GM03348 (cell line): Measurements from ENCODE around the gene POLA1.
A peak's percentile ranks its signal among the peaks of the same experiment; 100 is the strongest.

Experiments
- DNase-seq: peaks from one replicate; pipeline ENCODE4 v3.0.0; 2012; ENCODE audit warnings: low spot score

POLA1 gene

GRCh38 chrX:24684048-24684447 lies 9.7 kb upstream of the POLA1 start:
- no peak for DNase-seq

- no peak for DNase-seq
Observed at GRCh38 chrX:24692305-24692704, 1.4 kb upstream of the POLA1 start.

GRCh38 chrX:24694825-24695224 lies 1.1 kb downstream of the POLA1 start:
- DNase-seq: no peak

GRCh38 chrX:24696294-24696693 lies 2.6 kb downstream of the POLA1 start:
- DNase-seq: no peak

GRCh38 chrX:24702362-24703184 lies 8.9 kb downstream of the POLA1 start:
- DNase-seq: no peak

GRCh38 chrX:24703185-24703494 lies 9.4 kb downstream of the POLA1 start:
- no peak for DNase-seq

- DNase-seq: no peak
Observed at GRCh38 chrX:24718771-24719170, 25.1 kb downstream of the POLA1 start.

GRCh38 chrX:24720036-24720435 lies 26.3 kb downstream of the POLA1 start:
- no peak for DNase-seq

GRCh38 chrX:24728530-24728929 lies 34.8 kb downstream of the POLA1 start:
- no peak for DNase-seq

GRCh38 chrX:24732766-24733500 lies 39.2 kb downstream of the POLA1 start:
- no peak for DNase-seq

- no peak for DNase-seq
Observed at GRCh38 chrX:24741330-24741729, 47.6 kb downstream of the POLA1 start.

- no peak for DNase-seq
Observed at GRCh38 chrX:24748196-24748595, 54.5 kb downstream of the POLA1 start.

- no peak for DNase-seq
Observed at GRCh38 chrX:24759786-24760185, 66.1 kb downstream of the POLA1 start.

GRCh38 chrX:24760363-24761000 lies 66.8 kb downstream of the POLA1 start:
- peak; percentile 36 for DNase-seq

- peak; percentile 52 for DNase-seq
Observed at GRCh38 chrX:24761306-24761705, 67.6 kb downstream of the POLA1 start.

- no peak for DNase-seq
Observed at GRCh38 chrX:24763989-24764388, 70.3 kb downstream of the POLA1 start.

GRCh38 chrX:24767557-24767956 lies 73.8 kb downstream of the POLA1 start:
- no peak for DNase-seq

- no peak for DNase-seq
Observed at GRCh38 chrX:24768556-24768955, 74.8 kb downstream of the POLA1 start.

- no peak for DNase-seq
Observed at GRCh38 chrX:24774650-24775049, 80.9 kb downstream of the POLA1 start.

GRCh38 chrX:24775891-24776290 lies 82.2 kb downstream of the POLA1 start:
- no peak for DNase-seq

- no peak for DNase-seq
Observed at GRCh38 chrX:24777660-24778059, 83.9 kb downstream of the POLA1 start.

GRCh38 chrX:24782011-24782410 lies 88.3 kb downstream of the POLA1 start:
- no peak for DNase-seq

GRCh38 chrX:24789047-24789446 lies 95.3 kb downstream of the POLA1 start:
- DNase-seq: no peak
